Chondrocyte (in vitro differentiated cells): ENCODE data around the gene UBE3C. TPM values are rescaled to one million over a fixed set of nuclear protein-coding genes. Genes with fewer than 3 reads are reported as not detected.
"Not testable (repeated sequence)": the region's sequence is repeated elsewhere in the genome, so short reads cannot be mapped to it uniquely, and the experiment has no call there.

Experiments used
- DNase-seq: peaks from one replicate; pipeline ENCODE4 v3.0.0; 2021; ENCODE audit warnings: mixed read lengths, low spot score
- H3K27ac Mint-ChIP-seq: one replicate; pipeline ENCODE4 v1.8.0; 2021; ENCODE audit warnings: mild to moderate bottlenecking, moderate library complexity, mixed read lengths; ENCODE audit not compliant: unreplicated experiment
- H3K27me3 Mint-ChIP-seq: 2 replicates; pipeline ENCODE4 v1.8.0; 2021; ENCODE audit warnings: low read depth, mixed read lengths
- H3K36me3 Mint-ChIP-seq: 2 replicates; pipeline ENCODE4 v1.8.0; 2021; ENCODE audit warnings: low read depth, mixed read lengths
- H3K4me1 Mint-ChIP-seq: 2 replicates; pipeline ENCODE4 v1.8.0; 2021; ENCODE audit warnings: low read depth, mild to moderate bottlenecking, mixed read lengths
- H3K4me3 Mint-ChIP-seq: one replicate; pipeline ENCODE4 v1.8.0; 2021; ENCODE audit warnings: mild to moderate bottlenecking, moderate library complexity, mixed read lengths; ENCODE audit not compliant: unreplicated experiment
- H3K9me3 Mint-ChIP-seq: 2 replicates; pipeline ENCODE4 v1.8.0; 2021; ENCODE audit warnings: low read depth, mixed read lengths
- total RNA-seq: library from RNA; stranded (reverse); gene quantifications from 3 replicates; pipeline ENCODE4 v1.2.1, GENCODE V29; 2021
- TF ChIP-seq, protein P1 (sequence below): fragments of 200-600 bp; sonication (generic); IDR thresholded peaks from 2 replicates; pipeline ENCODE4 v1.5.0; 2021; ENCODE audit warnings: antibody characterized with exemption, mild to moderate bottlenecking, moderate library complexity

The UBE3C gene
- total RNA-seq, 1 donor from 2014 or later: 58.9 TPM

DNA sequence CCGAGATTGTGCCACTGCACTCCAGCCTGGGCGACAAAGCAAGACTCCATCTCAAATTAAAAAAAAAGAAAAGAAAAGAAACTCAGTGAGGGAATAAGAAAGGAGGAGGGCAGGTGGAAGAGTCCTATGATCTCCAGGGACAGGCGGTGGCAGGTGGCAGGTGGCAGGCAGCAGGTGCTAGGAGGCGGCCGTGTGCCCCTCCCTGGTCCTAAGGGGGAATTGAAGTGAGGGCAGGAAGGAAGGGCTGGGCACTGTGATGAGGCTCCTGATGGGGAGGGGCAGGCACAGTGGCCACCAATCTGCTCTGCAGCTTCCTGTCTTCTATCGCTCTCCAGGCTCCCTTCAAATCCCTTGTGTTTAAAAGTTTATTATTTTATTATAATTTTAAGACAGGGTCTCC, 41.2 kb upstream of the UBE3C start:
- no peak overlapping the region for H3K27ac Mint-ChIP-seq
- TF ChIP-seq, protein P1, sequence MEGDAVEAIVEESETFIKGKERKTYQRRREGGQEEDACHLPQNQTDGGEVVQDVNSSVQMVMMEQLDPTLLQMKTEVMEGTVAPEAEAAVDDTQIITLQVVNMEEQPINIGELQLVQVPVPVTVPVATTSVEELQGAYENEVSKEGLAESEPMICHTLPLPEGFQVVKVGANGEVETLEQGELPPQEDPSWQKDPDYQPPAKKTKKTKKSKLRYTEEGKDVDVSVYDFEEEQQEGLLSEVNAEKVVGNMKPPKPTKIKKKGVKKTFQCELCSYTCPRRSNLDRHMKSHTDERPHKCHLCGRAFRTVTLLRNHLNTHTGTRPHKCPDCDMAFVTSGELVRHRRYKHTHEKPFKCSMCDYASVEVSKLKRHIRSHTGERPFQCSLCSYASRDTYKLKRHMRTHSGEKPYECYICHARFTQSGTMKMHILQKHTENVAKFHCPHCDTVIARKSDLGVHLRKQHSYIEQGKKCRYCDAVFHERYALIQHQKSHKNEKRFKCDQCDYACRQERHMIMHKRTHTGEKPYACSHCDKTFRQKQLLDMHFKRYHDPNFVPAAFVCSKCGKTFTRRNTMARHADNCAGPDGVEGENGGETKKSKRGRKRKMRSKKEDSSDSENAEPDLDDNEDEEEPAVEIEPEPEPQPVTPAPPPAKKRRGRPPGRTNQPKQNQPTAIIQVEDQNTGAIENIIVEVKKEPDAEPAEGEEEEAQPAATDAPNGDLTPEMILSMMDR: no peak
- no peak overlapping the region for H3K4me3 Mint-ChIP-seq
- H3K27me3 Mint-ChIP-seq: peaks cover 3% of the 10 kb centered on the region
- peaks cover 8% of the 10 kb centered on the region for H3K9me3 Mint-ChIP-seq
- H3K36me3 Mint-ChIP-seq: peaks cover 5% of the 10 kb centered on the region
- H3K4me1 Mint-ChIP-seq: no peaks in the 10 kb centered on the region
- DNase-seq: no peak

DNA sequence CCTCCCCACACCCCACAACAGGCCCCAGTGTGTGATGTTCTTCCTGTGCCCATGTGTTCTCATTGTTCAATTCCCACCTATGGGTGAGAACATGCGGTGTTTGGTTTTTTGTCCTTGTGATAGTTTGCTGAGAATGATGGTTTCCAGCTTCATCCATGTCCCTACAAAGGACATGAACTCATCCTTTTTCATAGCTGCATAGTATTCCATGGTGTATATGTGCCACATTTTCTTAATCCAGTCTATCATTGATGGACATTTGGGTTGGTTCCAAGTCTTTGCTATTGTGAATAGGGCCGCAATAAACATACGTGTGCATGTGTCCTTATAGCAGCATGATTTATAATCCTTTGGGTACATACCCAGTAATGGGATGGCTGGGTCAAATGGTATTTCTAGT, 38.7 kb upstream of the UBE3C start:
- H3K27me3 Mint-ChIP-seq: peaks cover 13% of the 10 kb centered on the region
- not testable (repeated sequence) for H3K27ac Mint-ChIP-seq, DNase-seq, H3K4me1 Mint-ChIP-seq, H3K36me3 Mint-ChIP-seq, H3K4me3 Mint-ChIP-seq
- H3K9me3 Mint-ChIP-seq: peaks cover 17% of the 10 kb centered on the region

DNA sequence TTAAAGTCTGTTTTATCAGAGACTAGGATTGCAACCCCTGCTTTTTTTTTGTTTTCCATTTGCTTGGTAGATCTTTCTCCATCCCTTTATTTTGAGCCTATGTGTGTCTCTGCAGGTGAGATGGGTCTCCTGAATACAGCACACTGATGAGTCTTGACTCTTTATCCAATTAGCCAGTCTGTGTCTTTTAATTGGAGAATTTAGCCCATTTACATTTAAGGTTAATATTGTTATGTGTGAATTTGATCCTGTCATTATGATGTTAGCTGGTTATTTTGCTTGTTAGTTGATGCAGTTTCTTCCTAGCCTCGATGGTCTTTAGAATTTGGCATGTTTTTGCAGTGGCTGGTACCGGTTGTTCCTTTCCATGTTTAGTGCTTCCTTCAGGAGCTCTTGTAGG, 35.1 kb upstream of the UBE3C start:
- H3K27ac Mint-ChIP-seq, H3K36me3 Mint-ChIP-seq, DNase-seq, H3K4me3 Mint-ChIP-seq, H3K4me1 Mint-ChIP-seq: not testable (repeated sequence)
- peaks cover 13% of the 10 kb centered on the region for H3K27me3 Mint-ChIP-seq
- H3K9me3 Mint-ChIP-seq: peaks cover 23% of the 10 kb centered on the region

DNA sequence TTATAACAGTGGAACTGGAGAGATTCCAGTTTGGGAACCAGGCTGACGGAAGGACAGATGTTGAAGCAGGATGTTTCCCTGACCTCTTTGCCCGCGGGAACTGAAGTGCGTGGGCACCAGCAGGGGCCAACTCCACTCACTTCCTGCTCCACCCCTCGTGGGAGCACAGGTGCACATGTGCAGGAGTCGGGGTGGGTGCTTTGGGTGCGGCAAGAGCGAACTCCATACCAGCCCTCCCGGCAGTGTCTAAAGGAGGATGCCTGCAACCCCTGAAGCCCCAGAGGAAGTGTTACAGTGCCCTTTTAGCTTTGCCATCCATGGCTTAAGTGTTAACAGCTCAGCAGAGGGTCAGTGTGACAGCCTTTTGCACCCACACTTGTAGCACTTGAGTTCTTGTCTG, 27.4 kb upstream of the UBE3C start:
- Mint-ChIP-seq H3K27ac (no peak overlapping the region), H3K4me3 (no peak overlapping the region), H3K36me3 (no peaks in the 10 kb centered on the region), H3K4me1 (no peaks in the 10 kb centered on the region), H3K27me3 (peaks cover 19% of the 10 kb centered on the region), H3K9me3 (peaks cover 16% of the 10 kb centered on the region)
- DNase-seq: no peak
- TF ChIP-seq, protein P1: no peak

DNA sequence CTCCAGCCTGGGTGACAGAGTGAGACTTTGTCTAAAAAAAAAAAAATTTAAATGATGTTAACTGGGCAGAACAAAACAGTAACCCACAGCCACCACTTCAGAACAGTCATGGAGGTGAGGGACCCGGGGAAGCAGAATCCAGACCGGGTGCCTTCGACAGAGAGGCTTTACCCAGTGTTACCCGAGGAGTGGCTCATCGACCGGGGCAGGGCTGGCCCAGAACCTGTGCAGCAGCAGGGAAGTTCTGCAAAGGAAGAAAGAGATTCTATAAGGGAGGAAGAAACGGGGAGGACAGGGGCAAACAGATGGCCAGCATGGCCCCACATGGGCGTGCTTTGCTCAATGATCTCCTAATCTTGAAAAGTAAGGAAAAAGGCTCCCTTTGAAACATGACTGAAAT, 26.0 kb upstream of the UBE3C start:
- no peak for DNase-seq
- Mint-ChIP-seq H3K36me3 (no peaks in the 10 kb centered on the region), H3K27me3 (peaks cover 19% of the 10 kb centered on the region), H3K9me3 (peaks cover 15% of the 10 kb centered on the region), H3K4me3 (no peak overlapping the region), H3K27ac (no peak overlapping the region), H3K4me1 (no peaks in the 10 kb centered on the region)
- TF ChIP-seq, protein P1: no peak

DNA sequence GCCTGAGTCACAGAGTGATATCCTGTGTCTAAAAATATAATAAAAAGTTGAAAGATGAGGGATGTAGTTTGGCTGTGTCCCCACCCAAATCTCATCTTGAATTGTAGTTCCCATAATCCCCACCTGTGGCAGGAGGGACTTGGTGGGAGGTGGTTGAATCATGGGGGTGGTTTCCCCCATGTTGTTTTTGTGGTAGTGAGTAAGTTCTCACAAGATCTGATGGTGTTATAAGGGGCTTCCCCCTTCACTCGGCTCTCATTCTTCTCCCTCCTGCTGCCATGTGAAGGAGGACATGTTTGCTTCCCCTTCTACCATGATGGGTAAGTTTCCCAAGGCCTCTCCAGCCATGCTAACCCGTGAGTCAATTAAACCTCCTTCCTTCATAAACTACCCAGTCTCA, 25.1 kb upstream of the UBE3C start:
- Mint-ChIP-seq H3K36me3 (no peaks in the 10 kb centered on the region), H3K27me3 (peaks cover 19% of the 10 kb centered on the region), H3K27ac (no peak overlapping the region), H3K4me1 (no peaks in the 10 kb centered on the region), H3K9me3 (peaks cover 16% of the 10 kb centered on the region), H3K4me3 (no peak overlapping the region)
- no peak for DNase-seq
- TF ChIP-seq, protein P1: no peak
